Embryonic facial prominence (tissue), 1 donor: ENCODE data around the gene ADAMTS6.
A peak's percentile ranks its signal among the peaks of the same experiment; 100 is the strongest.
"Not testable (repeated sequence)": the region's sequence is repeated elsewhere in the genome, so short reads cannot be mapped to it uniquely, and the experiment has no call there.

Experiments used
- DNase-seq: peaks from one replicate; pipeline ENCODE4 v3.0.0-alpha.2; 2016; ENCODE audit errors: extremely low spot score

ADAMTS6 gene

GRCh38 chr5:65481635-65482295 lies at the start of gene ADAMTS6:
Gene ADAMTS6, minus strand, starts transcription at chr5:65481920. Its CDS starts 8,247 bp downstream, at chr5:65473673.
- DNase-seq = peak; percentile 95

- no peak for DNase-seq
Measured at GRCh38 chr5:65530904-65531303, 49.2 kb upstream of the ADAMTS6 start.

GRCh38 chr5:65525726-65526125 lies 44.0 kb upstream of the ADAMTS6 start:
- no peak for DNase-seq

- DNase-seq = no peak
Measured at GRCh38 chr5:65512170-65512937, 30.6 kb upstream of the ADAMTS6 start.

- no peak for DNase-seq
Measured at GRCh38 chr5:65508978-65509377, 27.3 kb upstream of the ADAMTS6 start.

DNA sequence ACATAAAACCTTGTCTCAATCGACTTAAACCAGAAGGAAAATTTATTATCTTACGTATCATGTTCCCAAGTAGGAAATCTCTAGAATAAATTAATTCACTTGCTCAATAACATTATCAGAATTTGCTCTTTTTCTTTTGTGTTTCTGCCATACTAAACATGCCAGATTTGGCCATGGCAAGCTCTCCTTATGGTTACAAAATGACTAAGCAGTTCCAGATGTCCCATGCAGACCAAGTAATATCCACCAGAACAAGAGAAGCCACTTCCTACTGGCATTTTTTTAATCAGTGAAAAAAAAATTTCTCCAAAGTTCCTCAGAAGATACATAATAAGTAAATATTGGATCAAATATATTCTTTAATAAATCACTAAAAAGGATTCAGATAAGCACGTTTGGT lies 25.2 kb upstream of the ADAMTS6 start:
- peak; percentile 11 for DNase-seq

DNA sequence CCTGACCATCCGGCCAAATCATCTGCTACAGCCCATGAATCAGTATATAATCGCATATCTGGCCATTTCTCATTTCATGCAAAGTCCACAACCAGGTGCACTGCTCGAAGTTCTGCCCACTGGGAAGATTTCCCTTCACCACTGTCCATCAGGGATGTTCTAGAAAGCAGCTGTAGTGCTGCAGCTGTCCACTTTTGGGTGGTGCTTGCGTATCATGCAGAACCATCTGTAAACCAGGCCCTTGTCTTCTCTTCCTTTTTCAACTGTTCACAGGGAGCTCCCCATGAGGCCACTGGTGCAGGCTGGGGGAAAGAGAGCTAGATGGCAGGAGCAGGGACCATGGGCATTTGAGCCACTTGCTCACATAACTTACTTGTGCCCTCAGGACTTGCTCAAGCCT lies 7.4 kb upstream of the ADAMTS6 start:
- DNase-seq = no peak

DNA sequence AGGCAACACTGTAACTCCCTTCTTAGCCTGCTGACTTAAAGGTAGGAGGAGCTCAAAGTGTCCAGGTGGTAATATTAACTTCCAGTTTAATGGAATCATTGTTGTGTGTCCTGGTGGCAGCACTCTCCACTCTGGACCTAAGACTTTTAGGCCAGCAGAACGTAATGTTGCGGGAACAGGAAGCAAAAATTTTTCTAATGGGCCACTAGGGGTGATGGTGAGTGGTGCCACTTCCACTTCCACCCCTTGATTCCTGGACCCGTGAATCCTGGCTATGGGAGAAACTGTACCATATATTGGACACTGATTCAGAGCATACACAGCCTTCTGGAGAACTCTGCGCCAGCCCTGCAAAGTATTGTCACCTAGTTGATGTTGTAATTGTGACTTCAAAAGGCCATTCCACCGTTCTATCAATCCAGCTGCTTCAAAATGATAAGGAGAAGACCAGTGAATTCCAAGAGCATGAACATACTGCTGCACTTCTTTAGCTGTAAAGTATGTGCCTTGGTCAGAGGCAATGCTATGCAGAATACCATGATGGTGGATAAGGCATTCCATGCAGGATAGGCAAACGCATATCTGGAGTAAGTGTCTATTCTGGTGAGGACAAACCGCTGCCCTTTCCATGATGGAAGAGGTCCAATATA lies 6.4 kb upstream of the ADAMTS6 start:
- DNase-seq = not testable (repeated sequence)

DNA sequence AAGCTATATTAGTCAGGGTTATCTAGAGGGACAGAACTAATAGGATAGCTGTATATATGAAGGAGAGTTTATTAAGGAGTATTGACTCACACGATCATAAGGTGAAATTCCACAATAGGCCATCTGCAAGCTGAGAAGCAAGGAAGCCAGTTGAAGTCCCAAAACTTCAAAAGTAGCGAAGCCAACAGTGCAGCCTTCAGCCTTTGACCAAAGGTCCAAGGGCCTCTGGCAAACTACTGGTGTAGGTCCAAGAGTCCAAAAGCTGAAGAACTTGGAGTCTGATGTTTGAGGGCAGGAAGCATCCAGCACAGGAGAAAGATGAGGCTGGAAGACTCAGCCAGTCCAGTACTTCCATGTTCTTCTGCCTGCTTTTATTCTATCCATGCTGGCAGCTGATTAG lies 5.1 kb upstream of the ADAMTS6 start:
- not testable (repeated sequence) for DNase-seq

DNA sequence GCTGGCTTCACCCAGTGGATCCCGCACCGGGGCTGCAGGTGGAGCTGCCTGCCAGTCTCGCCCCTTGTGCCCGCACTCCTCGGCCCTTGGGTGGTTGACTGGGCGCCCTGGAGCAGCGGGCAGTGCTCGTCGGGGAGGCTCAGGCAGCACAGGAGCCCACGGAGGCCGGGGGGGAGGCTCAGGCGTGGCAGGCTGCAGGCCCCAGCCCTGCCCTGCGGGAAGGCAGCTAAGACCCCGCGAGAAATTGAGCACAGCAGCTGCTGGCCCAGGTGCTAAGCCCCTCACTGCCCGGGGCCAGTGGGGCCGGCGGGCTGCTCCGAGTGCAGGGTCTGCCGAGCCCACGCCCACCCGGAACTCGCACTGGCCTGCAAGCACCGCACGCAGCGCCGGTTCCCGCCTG lies 3.7 kb upstream of the ADAMTS6 start:
- DNase-seq = no peak

DNA sequence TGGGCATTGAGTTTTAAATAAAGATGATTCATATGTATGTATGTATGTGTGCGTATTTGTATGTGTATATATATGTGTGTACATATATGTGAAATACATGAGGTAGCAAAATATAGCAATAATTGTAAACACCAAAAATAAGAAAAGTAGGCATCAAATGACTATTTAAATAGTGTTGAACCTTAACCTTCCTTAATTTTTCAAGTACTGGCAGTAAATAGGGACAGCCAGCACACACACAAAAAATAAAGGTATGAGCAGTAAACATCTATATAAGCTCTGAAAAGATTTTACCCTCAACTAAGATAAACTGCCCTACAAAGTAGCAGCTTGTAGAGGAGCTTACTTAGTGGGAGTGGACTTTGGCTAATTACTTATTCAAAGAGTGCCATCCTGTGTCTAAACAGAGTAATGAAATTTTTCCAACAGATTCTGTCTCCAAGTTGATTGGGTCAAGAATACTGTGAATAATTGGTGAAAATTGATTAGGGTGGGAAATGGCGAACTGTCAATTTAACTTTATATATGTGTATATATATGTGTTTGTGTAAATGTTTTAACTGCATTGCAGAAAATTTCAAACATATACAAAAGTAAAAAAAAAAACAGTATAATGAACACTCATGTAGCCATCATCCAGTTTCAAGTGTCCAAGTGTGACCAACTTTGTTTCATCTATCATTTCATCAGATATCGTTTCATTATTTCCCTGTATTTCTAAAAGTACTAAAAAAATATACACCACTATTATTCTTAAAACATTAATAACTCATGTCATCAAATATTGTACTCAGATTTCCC lies 2.0 kb upstream of the ADAMTS6 start:
- DNase-seq = peak; percentile 72

DNA sequence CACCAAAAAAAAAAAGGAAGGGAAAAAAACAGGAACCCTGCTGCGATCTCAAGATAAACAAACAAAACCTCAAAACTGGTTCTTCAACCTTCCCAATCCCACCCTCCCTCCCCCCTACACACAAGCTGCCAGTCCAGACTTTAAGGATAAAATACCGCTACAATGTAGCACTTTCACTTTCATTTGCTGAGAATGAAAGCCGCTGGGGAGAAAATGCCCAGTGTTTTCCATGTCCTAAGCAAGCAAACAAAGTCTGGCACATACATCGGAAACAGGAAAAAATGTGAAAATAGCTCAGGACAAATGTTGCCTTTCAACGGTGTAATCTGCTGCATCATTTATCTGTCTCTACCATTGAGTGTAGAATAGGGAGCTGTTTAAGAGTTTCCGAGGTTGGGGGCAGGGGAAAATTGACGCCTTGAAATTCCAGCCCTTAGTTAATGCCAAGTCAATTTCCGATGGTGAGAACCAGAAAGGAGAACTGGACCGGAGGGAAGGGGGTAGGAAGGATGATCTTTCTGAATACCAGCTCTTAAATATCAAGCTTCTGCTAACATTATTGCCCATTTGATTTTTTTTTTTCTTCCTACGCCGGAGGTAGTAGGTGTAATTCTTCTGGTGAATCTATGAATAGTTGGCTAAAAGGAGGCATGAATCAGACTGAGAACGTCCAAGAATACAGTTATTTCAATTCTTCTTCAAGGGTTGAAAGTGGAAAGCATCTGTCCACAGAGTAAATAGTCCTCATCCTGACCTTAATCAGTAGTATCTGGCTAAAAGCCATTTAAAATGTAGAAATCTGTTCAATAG lies 1.2 kb upstream of the ADAMTS6 start:
- peak; percentile 18 for DNase-seq

- DNase-seq = peak; percentile 45
Measured at GRCh38 chr5:65482296-65482735, 596 bp upstream of the ADAMTS6 start.

DNA sequence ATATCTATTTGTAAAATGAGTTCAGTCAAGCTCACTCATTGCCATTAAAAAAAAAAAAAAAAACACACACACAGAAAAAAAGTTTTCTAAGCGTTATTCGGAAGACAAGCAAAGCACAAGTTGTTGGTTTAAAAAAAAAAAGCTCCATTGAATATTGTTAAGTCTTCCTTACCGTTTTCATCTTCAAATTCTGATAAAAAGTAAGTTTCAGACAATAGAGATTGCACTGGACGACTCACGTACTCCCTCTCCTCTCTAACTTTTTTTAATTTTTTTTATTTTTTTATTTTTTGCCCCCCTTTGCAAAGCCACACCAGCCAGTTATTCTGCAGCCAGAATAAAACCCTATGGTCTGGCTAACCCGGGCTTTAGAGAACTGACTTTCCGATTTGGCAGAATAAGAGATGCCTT lies 544 bp downstream of the ADAMTS6 start:
- peak; percentile 38 for DNase-seq

DNA sequence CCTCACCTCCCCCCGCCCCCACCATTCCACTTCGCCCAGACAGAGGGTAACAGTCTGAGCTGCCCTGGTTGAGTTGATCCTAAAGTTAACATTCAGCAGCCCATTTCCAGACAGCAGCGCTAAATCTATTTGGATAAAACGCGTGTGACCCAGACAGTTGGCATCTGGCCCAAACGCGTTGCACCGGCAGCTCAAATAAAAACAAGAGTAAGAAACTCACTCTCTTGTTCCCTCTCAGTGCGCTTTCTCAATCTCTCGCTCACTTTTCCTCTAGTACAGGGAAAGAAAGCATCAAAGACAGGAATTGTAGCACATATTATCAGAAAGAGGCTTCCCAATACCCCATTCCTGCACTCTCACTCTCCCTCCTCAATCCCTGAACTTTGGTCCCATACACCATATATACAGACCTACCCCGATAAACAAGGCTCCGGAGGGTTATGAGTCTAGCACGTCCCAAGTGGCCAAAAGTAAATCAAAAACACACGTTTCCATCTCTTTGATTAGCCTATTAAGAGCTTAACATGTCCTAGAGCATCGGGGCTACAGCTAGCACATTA lies 1.3 kb downstream of the ADAMTS6 start:
- DNase-seq = peak; percentile 49

- DNase-seq = no peak
Measured at GRCh38 chr5:65479527-65479926, 2.2 kb downstream of the ADAMTS6 start.

- no peak for DNase-seq
Measured at GRCh38 chr5:65478336-65478735, 3.4 kb downstream of the ADAMTS6 start.

GRCh38 chr5:65475895-65476294 lies 5.8 kb downstream of the ADAMTS6 start:
- no peak for DNase-seq

GRCh38 chr5:65475336-65475735 lies 6.4 kb downstream of the ADAMTS6 start:
- DNase-seq = no peak

DNA sequence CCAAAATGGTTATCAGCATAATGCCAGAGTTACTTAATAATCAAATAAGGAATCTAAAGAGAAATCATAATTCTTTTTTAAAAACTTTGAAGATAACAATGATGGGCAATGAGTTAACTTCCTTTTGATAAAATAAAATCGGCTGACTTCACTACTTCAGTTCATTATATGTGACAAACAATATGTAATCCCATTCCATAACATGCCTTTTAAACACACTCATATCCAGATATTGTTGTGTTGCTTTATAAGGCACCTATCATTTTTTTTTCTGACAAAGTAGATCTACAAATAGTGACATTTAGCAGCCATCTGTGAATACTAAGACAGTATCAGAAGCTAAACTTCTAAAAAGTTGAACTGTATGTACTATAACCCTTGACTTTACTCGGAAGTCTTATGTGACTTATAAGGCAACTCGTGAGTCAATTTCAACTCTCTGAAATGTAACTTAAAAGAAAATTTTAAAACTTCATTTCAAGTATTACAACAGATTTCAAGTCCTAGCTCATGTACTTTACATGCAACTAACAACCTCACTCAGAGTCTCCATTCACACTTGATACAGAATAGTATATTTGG lies 7.5 kb downstream of the ADAMTS6 start:
- no peak for DNase-seq
